Body of pancreas (tissue), 4 donors: ENCODE data around the gene ZNF185.

ENCODE experiments used
- CTCF ChIP-seq, 7 experiments: fragments of 450-650 bp in 4 of 7; fragments of 200-600 bp in 3 of 7; sonication (generic) in 3 of 7; IDR thresholded peaks; one replicate each; pipeline ENCODE4 v1.5.1; 2016 to 2019; ENCODE audit warnings: antibody characterized with exemption in 7 of 7
- POLR2A ChIP-seq, 3 donors: fragments of 450-650 bp; IDR thresholded peaks; one replicate each; pipeline ENCODE4 v1.6.1; 2016; ENCODE audit warnings: antibody characterized with exemption in 3 of 3, mild to moderate bottlenecking in 2 of 3

GRCh38 chrX:152871260-152871659, 26.6 kb upstream of the ZNF185 start:
- no peak for TF ChIP-seq CTCF (IDR thresholded peaks at IDR 0.05)
- TF ChIP-seq POLR2A (IDR thresholded peaks at IDR 0.05): no peak
